GM12878 (cell line): Measurements from ENCODE around the gene TAF11L14. TPM values are rescaled to one million over a fixed set of nuclear protein-coding genes. Genes with fewer than 3 reads are reported as not detected.

Source experiments
- ATF2 ChIP-seq: IDR thresholded peaks from 2 replicates; pipeline ENCODE4 v1.6.1; 2012; ENCODE audit warnings: low read length, inconsistent platforms
- BHLHE40 ChIP-seq, 2 experiments: fragments of 450-650 bp in 1 of 2; IDR thresholded peaks; 2 replicates each; pipeline ENCODE4 v1.6.1; 2011 to 2017; ENCODE audit warnings: low read depth in 2 of 2, borderline replicate concordance in 1 of 2, improper control_type of control experiment in 1 of 2, low read length in 1 of 2, mild to moderate bottlenecking in 1 of 2
- CREB1 ChIP-seq: IDR thresholded peaks from 2 replicates; pipeline ENCODE4 v1.6.1; 2012; ENCODE audit warnings: low read depth, mild to moderate bottlenecking, inconsistent platforms
- HSF1 ChIP-seq: fragments of 150-350 bp; IDR thresholded peaks from 2 replicates; pipeline ENCODE4 v1.6.1; 2014; ENCODE audit warnings: mild to moderate bottlenecking, low read depth, low read length
- NFYA ChIP-seq: IDR thresholded peaks from 2 replicates; pipeline ENCODE4 v1.6.1; 2011; ENCODE audit warnings: low read depth, mild to moderate bottlenecking, low read length, improper control_type of control experiment, borderline replicate concordance
- POLR2A ChIP-seq: IDR thresholded peaks from 2 replicates; pipeline ENCODE4 v1.6.1; 2011; ENCODE audit warnings: low read depth, mild to moderate bottlenecking, low read length
- RBBP5 ChIP-seq: fragments of 200-600 bp; sonication (generic); conservative IDR thresholded peaks from 2 replicates; pipeline ENCODE4 v1.6.1; 2016
- SIX5 ChIP-seq: IDR thresholded peaks from 2 replicates; pipeline ENCODE4 v1.6.1; 2011; ENCODE audit warnings: mild to moderate bottlenecking, low read depth, low read length, moderate library complexity; ENCODE audit not compliant: severe bottlenecking
- ZBTB11 ChIP-seq: fragments of 450-650 bp; formaldehyde crosslinking; IDR thresholded peaks from 2 replicates; pipeline ENCODE4 v1.5.0; 2022; ENCODE audit warnings: mild to moderate bottlenecking, missing genetic modification characterization
- ZNF24 ChIP-seq: fragments of 450-650 bp; IDR thresholded peaks from 2 replicates; pipeline ENCODE4 v1.6.1; 2017; ENCODE audit warnings: antibody characterized with exemption, mild to moderate bottlenecking
- ZNF622 ChIP-seq: fragments of 450-650 bp; IDR thresholded peaks from 2 replicates; pipeline ENCODE4 v1.6.1; 2017; ENCODE audit warnings: mild to moderate bottlenecking, inconsistent platforms
- polyA plus RNA-seq, 11 experiments: library from polyadenylated mRNA; depleted of rRNA in 4 of 11; unstranded in 6 of 11; stranded (reverse) in 5 of 11; fragments of >200 nt; fragmentation: Nextera tagmentation in 4 of 11; fragmentation: Illumina TruSeq in 1 of 11; extraction: Ambion mirVana in 4 of 11; extraction: Trizol in 1 of 11; gene quantifications; 1 replicate in 1 of 11; 2 replicates in 10 of 11; pipeline versions ENCODE4 v1.2.1 to v1.2.3, GENCODE V29; 2011 to 2016; ENCODE audit warnings: inconsistent platforms in 2 of 11, missing spikeins in 2 of 11, low read depth in 1 of 11
- total RNA-seq, 4 experiments: library from RNA; depleted of rRNA in 3 of 4; stranded (reverse); fragments of >200 nt in 3 of 4; fragmentation: Illumina TruSeq in 1 of 4; extraction: Trizol in 1 of 4; gene quantifications; 2 replicates each; pipeline versions ENCODE4 v1.2.1 to v1.2.3, GENCODE V29; 2013 to 2021

TAF11L14 gene
- total and polyA plus RNA-seq, 10 of the 15 experiments (the other 5 are each of a cell fraction or from before 2014, with no cell fraction given): not detected

GRCh38 chr5:17678751-17679324, 44.6 kb downstream of the TAF11L14 start (continued):
- TF ChIP-seq ZBTB11 (CRISPR knock-in tag) (no peak), ZNF622 (no peak), POLR2A (no peak), ZNF24 (no peak), NFYA (no peak), SIX5 (no peak), BHLHE40 (IDR thresholded peaks at IDR 0.05; ENCODE audit: borderline replicate concordance in 1 of 2, low read depth in 2 of 2, low read length in 1 of 2) (no peak), HSF1 (no peak), ATF2 (no peak), RBBP5 (no peak), CREB1 (no peak)
